GM18505 (cell line): Measurements from ENCODE around the gene CEP131.

Source experiments
- ATAC-seq: cut with Tn5 transposase; IDR thresholded peaks from one replicate; pipeline ENCODE4 v1.9.1; 2021; ENCODE audit not compliant: unreplicated experiment
- POLR2A ChIP-seq: IDR thresholded peaks from 4 replicates; pipeline ENCODE4 v1.6.1; 2011; ENCODE audit warnings: borderline replicate concordance; ENCODE audit not compliant: insufficient read depth, insufficient read length; ENCODE audit errors: extremely low read depth

Gene CEP131

DNA sequence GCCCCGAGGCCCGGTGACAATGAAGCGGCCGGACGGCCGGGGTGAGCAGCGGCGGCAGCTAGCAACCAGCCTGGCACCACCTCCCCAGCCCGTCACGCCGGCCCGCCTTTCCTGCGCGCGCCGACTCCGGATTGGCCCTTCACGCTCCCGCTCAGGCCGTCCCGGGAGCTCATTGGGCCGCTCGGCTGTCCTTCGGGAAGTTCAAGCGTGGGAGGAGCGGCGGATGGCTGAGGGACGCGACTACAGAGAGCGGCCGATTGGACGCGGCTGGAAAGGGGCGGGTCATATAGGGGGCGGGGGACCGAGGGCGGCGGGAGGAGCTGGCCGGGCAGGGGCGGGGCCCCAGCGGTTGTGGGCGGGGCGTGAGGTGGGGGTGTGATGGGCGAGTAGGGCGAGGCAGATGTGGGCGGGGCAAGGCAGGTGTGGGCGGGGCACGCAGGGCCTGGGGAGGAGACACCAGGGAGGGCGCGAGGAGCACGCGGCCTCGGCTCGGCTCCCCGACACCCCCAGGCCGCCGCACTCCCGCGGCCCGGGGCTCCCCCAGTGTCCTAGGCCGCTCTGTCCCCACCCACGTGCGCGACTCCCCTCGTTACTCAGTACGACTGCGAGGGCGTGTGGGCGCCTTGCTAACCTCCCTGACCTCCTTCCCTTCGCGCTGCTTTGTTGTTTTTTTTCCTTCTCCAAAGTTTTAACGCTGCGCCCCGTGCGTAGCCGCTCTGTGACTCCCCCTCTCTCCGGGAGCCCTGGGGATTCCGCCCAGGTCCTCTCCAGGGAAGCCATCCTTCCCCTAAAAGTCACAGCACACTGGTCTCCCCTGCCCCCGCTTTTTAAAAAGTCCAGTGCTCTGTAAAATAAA, at the start of gene CEP131:
Gene CEP131, minus strand, starts transcription at position 60 of the 856 bp plus-strand sequence. CDS start 2,909 bp downstream, outside the sequence.
- peak; percentile 45 for TF ChIP-seq POLR2A
- ATAC-seq: peak; percentile 89

DNA sequence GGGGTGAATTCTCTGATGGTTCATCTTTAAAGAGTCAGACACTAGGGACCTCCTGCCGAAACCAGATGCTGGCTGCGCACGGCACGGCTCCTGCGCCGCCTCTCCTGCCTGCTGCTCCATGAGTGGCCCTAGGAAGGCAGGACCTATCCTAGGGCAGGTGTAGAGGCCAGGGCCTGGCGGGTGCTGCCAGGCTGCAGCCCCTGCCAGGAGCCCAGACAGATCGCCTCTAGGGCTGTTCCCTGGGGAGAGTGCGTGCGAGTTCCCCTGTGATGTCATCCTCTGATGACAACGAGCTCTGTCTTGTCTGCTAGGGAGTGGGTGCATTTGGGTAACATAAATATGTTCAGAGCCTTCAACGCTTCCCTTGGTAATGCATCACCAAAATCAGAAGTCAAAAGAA, 48.5 kb upstream of the CEP131 start:
- TF ChIP-seq POLR2A: no peak
- no peak for ATAC-seq

DNA sequence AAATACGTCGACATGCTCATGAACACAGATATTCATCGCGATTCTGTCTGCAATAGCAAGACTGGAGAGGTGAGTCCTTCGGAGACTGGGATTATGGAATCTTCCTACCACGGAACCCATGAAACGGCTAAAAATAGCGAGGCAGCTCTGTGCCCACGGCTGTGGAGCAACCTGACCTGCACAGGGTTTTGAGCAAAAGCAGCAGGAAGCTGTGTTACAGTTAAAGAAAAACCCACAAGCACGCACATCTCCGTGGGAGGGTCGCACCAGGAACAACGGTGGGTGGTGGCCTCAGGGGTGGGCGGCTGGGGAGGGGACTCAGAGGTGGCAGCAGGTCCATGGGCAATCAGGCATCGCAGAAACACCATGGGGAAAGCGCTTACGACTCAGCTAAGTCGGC, 47.5 kb upstream of the CEP131 start:
- ATAC-seq: no peak
- TF ChIP-seq POLR2A: no peak

DNA sequence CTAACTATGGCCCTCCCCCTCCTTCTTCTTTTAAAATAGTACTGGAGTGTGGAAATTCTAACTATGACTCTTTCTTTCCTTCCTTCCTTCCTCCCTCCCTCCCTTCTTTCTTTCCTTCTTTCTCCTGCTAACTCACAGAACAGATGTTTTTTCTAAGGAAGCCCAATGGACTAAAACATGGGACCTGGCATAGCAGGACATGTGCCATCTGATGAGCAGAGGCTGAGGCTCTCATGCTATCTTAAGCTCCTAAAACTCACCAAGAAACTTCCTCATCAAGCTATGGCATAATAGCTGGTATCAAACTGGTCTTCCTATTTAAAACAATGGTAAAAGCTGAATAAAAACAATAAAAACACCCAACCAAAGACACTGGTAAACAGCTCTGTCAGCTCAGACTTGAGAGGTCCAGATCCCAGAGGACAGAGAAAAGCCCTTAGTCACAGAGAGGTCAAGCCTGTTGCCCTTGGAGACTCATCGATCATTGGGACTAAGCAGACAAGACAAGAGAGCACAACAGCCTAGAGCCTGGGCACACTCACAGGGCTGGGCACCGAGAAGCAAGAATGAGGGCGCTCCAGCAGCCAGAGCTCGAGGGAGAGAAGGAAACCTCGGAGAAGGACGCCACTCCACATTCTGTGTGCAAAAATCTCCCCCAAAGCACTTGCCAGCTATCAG, 44.8 kb upstream of the CEP131 start:
- no peak for ATAC-seq
- no peak for TF ChIP-seq POLR2A

DNA sequence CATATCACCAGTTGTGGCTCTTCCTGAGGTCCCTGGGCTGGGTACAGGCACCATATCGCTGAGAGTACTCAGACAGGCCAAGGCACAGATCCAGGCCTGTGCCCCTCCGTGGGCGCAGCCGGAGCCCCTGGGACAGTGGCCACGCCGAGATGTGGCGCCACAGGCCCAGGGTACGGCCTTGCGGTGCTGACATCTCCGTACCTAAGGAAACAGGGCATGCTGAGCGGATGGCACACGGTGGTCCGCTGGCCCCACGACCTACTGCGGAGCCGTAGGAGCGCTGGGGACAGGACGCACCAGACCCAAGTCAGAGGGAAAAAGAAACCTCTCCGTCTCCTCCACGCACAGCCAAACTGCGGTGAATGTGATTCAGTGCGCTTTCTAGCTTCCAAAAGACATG, 42.8 kb upstream of the CEP131 start:
- ATAC-seq: no peak
- no peak for TF ChIP-seq POLR2A

- TF ChIP-seq POLR2A: no peak
- ATAC-seq: no peak
Observed at GRCh38 chr17:81264640-81265039, 41.9 kb upstream of the CEP131 start.

- ATAC-seq: no peak
- no peak for TF ChIP-seq POLR2A
Observed at GRCh38 chr17:81263371-81264181, 40.8 kb upstream of the CEP131 start.

DNA sequence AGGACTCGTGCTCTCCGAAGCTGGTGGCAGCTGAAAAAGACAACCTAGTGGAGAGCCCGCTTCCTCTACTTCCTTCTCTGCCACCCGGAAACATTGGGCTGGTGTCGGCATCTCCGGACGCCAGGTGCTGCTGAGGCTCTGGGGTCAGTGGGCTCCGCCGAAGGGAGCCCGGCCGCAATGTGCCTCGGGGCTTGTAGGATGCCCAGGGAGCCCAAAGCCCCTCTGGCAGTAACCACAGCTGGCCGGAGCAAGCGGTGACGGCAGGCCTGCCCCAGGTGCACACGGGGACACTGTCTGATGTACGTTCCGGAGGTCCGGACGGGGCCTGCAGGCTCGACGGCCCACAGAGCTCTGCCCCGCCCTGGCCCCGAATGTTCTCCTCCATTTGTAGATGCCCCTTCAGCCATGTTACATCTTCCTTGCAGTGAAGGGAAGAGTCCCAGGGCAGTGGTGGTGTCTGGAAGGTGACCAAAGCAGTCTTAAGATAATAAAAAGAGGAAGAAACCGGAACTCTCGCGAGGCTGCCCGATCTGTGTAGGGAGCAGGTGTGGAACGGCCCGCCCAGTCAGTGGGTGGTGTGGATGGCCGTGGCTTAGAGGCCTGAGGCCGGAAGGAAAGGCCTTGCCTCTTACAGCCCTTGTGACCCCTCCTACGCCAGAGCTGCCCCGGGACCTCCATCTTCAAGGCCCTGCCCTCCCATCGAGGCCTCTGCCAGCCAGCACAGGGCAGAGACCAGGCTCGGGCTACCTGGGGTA, 39.0 kb upstream of the CEP131 start:
- no peak for ATAC-seq
- no peak for TF ChIP-seq POLR2A

DNA sequence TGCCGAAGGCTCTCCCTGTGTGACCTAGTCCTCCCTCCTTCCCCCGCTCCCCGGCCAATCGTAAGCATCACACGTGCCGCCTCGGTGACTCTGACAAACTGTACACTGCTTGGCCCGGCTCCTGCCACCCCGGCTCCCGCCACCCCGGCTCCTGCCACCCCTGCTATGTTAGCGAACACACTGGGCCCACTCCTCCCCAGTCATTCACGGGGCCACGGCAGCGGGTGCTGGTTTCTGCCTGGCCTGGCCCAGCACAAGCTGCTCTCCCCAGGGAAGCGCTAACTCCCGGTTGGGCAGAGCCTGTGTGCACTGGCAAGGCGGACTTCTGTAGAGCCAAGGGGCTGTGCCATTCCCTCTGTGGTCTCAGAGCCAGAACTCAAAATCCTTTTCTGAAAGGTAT, 38.3 kb upstream of the CEP131 start:
- no peak for ATAC-seq
- TF ChIP-seq POLR2A: no peak

DNA sequence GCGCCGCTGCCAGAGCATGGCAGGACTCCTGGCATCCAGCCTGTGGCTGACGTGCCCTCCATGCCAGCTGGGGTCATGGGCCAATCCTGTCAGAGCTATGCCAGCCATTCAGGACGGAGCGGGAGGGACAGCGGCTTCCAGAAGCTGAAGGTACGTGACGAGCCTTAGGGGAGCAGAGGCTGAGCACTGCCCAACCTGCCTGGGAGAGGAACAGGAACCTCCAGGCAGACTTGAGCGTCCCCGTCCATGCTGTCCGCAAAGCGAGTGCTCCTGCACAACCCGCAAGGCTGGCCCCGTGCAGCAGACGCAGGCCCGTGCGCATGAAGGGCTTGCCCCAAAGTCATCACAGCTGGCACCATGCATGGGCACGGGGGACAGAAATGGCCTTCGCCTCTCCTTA, 37.9 kb upstream of the CEP131 start:
- ATAC-seq: no peak

GRCh38 chr17:81260171-81260570, 37.4 kb upstream of the CEP131 start:
- no peak for ATAC-seq
- no peak for TF ChIP-seq POLR2A

More for the DNA sequence above, 37.9 kb upstream of the CEP131 start:
- no peak for TF ChIP-seq POLR2A

DNA sequence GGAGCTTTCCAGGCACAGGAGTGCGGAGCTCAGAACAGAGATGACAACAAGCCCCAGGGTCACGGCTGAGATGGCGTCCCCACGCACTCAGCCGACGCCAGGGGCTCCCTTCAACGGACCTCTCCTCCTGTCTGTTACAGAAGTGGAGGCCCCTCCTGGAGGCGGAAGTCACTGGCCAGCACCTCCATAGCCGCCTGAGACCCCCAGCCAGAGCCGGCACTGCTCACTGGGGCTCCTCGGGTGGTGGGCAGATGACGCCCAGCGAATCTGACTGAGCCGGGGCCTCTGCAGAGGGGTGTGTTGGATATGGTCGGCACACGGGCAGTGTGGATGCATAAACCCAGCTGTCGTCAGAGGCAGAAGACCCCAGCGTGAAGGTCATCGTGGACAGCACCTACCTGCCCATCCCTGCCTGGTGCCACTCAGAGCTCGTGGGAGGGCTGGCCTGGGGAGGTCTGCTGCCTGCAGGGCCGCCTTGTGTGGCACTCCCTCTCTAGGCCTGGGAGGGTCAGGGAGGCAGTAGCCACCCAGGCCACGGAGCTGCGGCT, 36.4 kb upstream of the CEP131 start:
- no peak for ATAC-seq
- no peak for TF ChIP-seq POLR2A
